Measurements from ENCODE around the gene ATG14. TPM values are rescaled to one million over a fixed set of nuclear protein-coding genes. Genes with fewer than 3 reads are reported as not detected.
A peak's percentile ranks its signal among the peaks of the same experiment; 100 is the strongest.
"Not testable (repeated sequence)": the region's sequence is repeated elsewhere in the genome, so short reads cannot be mapped to it uniquely, and the experiment has no call there.

The ATG14 gene
- total RNA-seq, 1 experiment from 2014 or later: 6.4 TPM

- Histone ChIP-seq H3K36me3 (no peaks in the 10 kb centered on the region), H3K4me3 (no peak overlapping the region), H3K9me3 (no peaks in the 10 kb centered on the region), H3K27me3 (no peaks in the 10 kb centered on the region)
- DNase-seq: no peak
Observed at GRCh38 chr14:55438066-55438683, 26.5 kb upstream of the ATG14 start.

- Histone ChIP-seq H3K9me3 (no peaks in the 10 kb centered on the region), H3K4me3 (no peak overlapping the region)
- DNase-seq: no peak
Observed at GRCh38 chr14:55436931-55437330, 25.3 kb upstream of the ATG14 start.

DNA sequence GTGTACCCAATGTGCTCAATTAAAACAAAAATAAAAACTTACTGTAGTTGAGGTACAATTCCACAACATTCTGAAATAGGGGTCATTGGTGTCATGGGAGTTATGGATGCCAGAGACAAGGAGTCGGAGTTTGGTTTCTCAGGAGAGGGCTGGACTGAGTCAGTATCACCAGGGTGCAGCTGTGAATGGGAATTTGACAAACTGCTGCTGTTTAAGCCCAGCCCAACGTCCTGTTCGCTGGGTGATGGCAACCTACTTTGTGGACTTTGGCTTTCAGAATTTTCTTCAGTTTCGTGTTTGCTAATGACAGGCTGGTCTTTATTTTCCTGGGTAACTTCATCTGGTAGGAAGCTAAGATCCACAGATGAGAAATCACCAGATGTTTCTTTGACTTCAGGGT is 24.9 kb upstream of the ATG14 start:
- no peaks in the 10 kb centered on the region for H3K27me3 ChIP-seq
- no peaks in the 10 kb centered on the region for H3K9me3 ChIP-seq
- H3K36me3 ChIP-seq: no peaks in the 10 kb centered on the region
- H3K4me3 ChIP-seq: no peak overlapping the region
- no peak for DNase-seq

More at GRCh38 chr14:55436931-55437330, 25.3 kb upstream of the ATG14 start:
- H3K27me3 ChIP-seq: no peaks in the 10 kb centered on the region
- H3K36me3 ChIP-seq: no peaks in the 10 kb centered on the region

GRCh38 chr14:55434805-55435174 is 23.2 kb upstream of the ATG14 start:
- DNase-seq: no peak
- H3K27me3 ChIP-seq: no peaks in the 10 kb centered on the region
- H3K36me3 ChIP-seq: no peaks in the 10 kb centered on the region
- no peak overlapping the region for H3K4me3 ChIP-seq
- H3K9me3 ChIP-seq: no peaks in the 10 kb centered on the region

- DNase-seq: no peak
- no peaks in the 10 kb centered on the region for H3K9me3 ChIP-seq
- no peak overlapping the region for H3K4me3 ChIP-seq
- H3K27me3 ChIP-seq: no peaks in the 10 kb centered on the region
- H3K36me3 ChIP-seq: no peaks in the 10 kb centered on the region
Observed at GRCh38 chr14:55433880-55434804, 22.5 kb upstream of the ATG14 start.

GRCh38 chr14:55432628-55433027 is 21.0 kb upstream of the ATG14 start:
- Histone ChIP-seq H3K4me3 (no peak overlapping the region), H3K9me3 (no peaks in the 10 kb centered on the region), H3K36me3 (no peaks in the 10 kb centered on the region), H3K27me3 (no peaks in the 10 kb centered on the region)
- DNase-seq: no peak

GRCh38 chr14:55430024-55430690 is 18.5 kb upstream of the ATG14 start:
- Histone ChIP-seq H3K27me3 (no peaks in the 10 kb centered on the region), H3K9me3 (no peaks in the 10 kb centered on the region), H3K4me3 (no peak overlapping the region), H3K36me3 (no peaks in the 10 kb centered on the region)
- no peak for DNase-seq

DNA sequence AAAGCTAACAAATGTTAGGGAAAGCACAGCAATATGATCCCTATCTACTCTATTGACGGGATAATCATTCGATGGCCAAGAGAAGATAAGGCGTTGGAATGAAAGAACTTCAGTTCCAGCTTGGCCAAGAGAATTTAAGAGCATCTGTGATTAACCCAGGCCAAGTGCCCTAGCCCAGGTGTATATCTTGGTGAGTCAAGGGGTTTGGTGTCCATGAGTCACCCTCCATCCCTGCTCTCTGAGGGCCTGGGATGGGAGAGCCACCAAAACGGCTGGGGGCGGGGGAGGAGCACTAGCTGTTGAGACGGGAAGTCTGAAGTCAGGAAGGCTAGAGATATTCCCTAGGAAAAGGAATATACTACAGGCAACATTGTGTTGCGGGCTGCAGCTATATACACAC is 15.8 kb upstream of the ATG14 start:
- no peak overlapping the region for H3K4me3 ChIP-seq

DNA sequence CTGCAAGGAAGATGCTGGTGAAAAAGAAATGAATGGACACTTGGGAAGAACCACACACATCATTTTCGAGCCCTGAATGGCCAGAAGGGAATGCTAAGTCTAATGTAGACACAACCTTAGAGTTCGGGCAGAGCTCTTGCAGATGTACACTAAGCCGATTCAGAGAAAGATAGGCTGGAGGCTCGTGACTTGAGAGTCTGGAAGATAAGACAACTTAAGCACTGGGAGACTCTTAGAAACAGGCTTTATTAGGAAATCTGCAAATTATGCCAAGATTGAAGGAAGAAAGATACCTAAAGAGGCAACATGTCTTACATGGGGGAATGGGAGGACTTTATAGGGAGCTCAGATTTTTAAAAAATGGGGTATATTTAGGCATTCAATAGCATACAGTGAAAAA is 15.3 kb upstream of the ATG14 start:
- Histone ChIP-seq H3K27me3 (no peaks in the 10 kb centered on the region), H3K36me3 (no peaks in the 10 kb centered on the region), H3K9me3 (no peaks in the 10 kb centered on the region), H3K4me3 (no peak overlapping the region)
- no peak for DNase-seq

More for the DNA sequence above, 15.8 kb upstream of the ATG14 start:
- Histone ChIP-seq H3K36me3 (no peaks in the 10 kb centered on the region), H3K9me3 (no peaks in the 10 kb centered on the region), H3K27me3 (no peaks in the 10 kb centered on the region)
- no peak for DNase-seq

DNA sequence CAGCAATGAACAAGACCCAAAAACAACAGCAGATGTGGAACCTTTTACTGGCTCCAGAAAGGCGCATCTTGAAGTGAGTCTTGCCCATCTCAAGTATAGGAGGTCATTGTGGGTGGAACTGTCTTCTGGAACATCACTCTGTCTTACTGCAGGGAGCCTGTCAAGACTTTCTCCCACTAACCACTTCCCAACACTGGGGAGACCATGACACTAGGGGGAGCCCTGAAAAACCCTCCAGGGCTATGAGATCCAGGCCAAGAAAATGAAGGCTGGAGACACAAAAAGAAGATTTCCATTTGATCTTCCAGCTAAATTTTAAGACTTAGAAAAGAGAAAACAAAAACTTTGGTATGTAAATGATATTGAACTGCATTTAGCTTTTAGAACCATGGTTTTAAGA is 13.5 kb upstream of the ATG14 start:
- H3K36me3 ChIP-seq: no peaks in the 10 kb centered on the region
- H3K9me3 ChIP-seq: no peaks in the 10 kb centered on the region
- no peak for DNase-seq
- no peaks in the 10 kb centered on the region for H3K27me3 ChIP-seq
- H3K4me3 ChIP-seq: no peak overlapping the region

DNA sequence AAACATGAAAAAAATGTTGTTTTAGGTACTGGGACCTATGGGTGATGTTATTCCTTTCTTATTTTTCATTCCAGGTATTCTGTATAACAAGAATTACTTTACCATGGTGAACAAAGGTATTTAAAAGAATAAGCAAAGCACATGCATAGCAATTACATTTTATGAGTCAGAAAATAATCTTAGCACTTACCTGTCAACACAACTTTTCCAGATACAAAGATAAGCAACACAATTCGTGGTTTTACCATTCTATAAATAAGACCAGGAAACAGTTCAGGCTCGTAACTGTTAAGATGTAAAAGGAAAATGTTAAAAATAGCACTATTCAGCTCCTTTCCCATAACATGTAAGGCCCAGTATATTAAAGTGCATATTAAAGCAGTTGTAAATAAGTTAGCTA is 12.3 kb upstream of the ATG14 start:
- H3K27me3 ChIP-seq: no peaks in the 10 kb centered on the region
- no peaks in the 10 kb centered on the region for H3K9me3 ChIP-seq
- no peak for DNase-seq
- H3K36me3 ChIP-seq: no peaks in the 10 kb centered on the region
- H3K4me3 ChIP-seq: no peak overlapping the region

DNA sequence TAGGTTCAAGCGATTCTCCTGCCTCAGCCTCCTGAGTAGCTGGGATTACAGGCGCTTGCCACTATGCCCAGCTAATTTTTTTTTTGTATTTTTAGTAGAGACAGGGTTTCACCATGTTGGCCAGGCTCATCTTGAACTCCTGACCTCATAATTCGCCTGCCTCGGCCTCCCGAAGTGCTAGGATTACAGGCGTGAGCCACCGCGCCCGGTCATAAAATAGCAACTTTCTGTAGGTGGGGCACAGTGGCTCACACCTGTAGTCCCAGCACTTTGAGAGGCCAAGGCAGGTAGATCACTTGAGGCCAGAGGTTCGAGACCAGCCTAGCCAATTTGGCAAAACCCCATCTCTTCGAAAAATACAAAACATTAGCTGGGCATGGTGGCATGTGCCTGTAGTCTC is 10.7 kb upstream of the ATG14 start:
- not testable (repeated sequence) for H3K36me3 ChIP-seq, H3K4me3 ChIP-seq, H3K9me3 ChIP-seq, H3K27me3 ChIP-seq, DNase-seq

DNA sequence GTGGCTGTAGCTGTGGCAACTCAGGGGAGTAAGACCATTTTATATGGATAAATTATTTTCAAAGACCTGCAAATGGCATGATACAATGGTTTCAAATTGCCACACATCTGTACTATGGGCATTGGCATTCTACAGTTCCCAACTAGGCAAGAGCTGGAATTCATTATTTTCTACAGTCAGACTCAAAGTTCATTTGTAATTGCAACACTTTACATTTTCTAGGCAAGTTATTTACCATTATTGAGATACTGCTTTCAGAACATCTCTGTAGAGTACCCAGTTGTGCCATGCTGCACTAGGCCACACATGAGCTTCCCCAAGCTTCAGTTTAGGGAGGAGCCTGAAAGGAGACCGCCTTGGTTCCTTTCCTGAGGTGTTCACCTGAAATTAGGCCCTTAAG is 8.0 kb upstream of the ATG14 start:
- Histone ChIP-seq H3K27me3 (no peaks in the 10 kb centered on the region), H3K36me3 (no peaks in the 10 kb centered on the region), H3K9me3 (no peaks in the 10 kb centered on the region), H3K4me3 (no peak overlapping the region)
- DNase-seq: no peak

- no peak for DNase-seq
- H3K9me3 ChIP-seq: no peaks in the 10 kb centered on the region
- H3K36me3 ChIP-seq: no peaks in the 10 kb centered on the region
- H3K27me3 ChIP-seq: no peaks in the 10 kb centered on the region
- no peak overlapping the region for H3K4me3 ChIP-seq
Observed at GRCh38 chr14:55418411-55418810, 6.8 kb upstream of the ATG14 start.

DNA sequence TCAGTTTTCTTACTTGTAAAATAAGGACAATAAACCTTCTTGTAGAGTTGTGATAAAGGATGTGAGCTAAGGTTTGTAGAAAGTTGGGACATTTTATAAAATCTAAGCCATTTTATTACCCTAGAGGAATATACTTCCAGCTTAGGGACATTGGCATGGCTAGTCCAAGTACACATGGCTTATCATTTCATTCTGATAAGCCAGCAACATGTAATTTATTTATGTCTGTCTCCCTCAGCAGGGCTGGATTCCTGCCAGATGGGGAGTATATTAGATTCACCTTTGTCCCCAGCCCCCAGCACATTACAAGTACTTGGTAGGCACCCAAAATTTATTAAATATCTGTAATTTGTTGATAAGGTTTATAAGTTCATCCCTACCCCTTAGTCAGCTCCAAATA is 6.3 kb upstream of the ATG14 start:
- Histone ChIP-seq H3K27me3 (no peaks in the 10 kb centered on the region), H3K9me3 (no peaks in the 10 kb centered on the region), H3K36me3 (no peaks in the 10 kb centered on the region), H3K4me3 (no peak overlapping the region)
- DNase-seq: no peak

DNA sequence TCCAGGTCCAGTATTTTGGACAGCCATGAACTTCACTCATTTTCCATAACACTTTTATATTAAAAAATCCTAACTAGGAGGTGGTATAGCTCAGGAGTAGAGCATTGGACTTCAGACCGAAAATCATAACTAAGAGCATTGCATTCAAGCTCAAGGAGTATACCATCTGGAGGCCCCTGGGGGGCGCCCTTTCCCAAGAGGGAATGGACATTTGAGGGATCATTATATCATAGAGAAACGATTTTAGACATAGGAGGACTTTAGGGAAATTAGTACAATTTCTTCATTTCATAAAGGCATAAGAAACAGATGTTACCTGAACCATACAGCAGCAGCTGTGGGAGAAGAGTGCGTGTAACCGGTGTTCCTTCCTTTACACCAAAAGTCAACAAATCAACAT is 5.2 kb upstream of the ATG14 start:
- Histone ChIP-seq H3K27me3 (no peaks in the 10 kb centered on the region), H3K9me3 (no peaks in the 10 kb centered on the region), H3K36me3 (no peaks in the 10 kb centered on the region), H3K4me3 (no peak overlapping the region)
- DNase-seq: peak; percentile 3

GRCh38 chr14:55414551-55414950 is 2.9 kb upstream of the ATG14 start:
- no peaks in the 10 kb centered on the region for H3K27me3 ChIP-seq
- H3K9me3 ChIP-seq: no peaks in the 10 kb centered on the region
- no peaks in the 10 kb centered on the region for H3K36me3 ChIP-seq
- no peak for DNase-seq
- H3K4me3 ChIP-seq: no peak overlapping the region
